Neural progenitor cell (in vitro differentiated cells): ENCODE measurements around the gene CCS. TPM values are rescaled to one million over a fixed set of nuclear protein-coding genes. Genes with fewer than 3 reads are reported as not detected.

Source experiments
- DNase-seq: peaks from one replicate; pipeline ENCODE4 v3.0.0-alpha.2; 2016; ENCODE audit warnings: low spot score
- H2AFZ ChIP-seq: fragments of 200-600 bp; sonication (generic); replicated peaks from 2 replicates; pipeline ENCODE4 v1.6.1; 2016; ENCODE audit warnings: antibody characterized with exemption
- H3F3A ChIP-seq: fragments of 200-600 bp; sonication (generic); 2 replicates; pipeline ENCODE4 v1.6.1; 2016; ENCODE audit warnings: antibody characterized with exemption, low read depth
- H3K27ac ChIP-seq: fragments of 200-600 bp; sonication (generic); 2 replicates; pipeline ENCODE4 v1.5.1; 2016; ENCODE audit warnings: mild to moderate bottlenecking
- H3K27me3 ChIP-seq: fragments of 200-600 bp; sonication (generic); 2 replicates; pipeline ENCODE4 v1.6.1; 2016; ENCODE audit warnings: mild to moderate bottlenecking, moderate library complexity
- H3K36me3 ChIP-seq: fragments of 200-600 bp; sonication (generic); 2 replicates; pipeline ENCODE4 v1.5.1; 2016
- H3K4me1 ChIP-seq: fragments of 200-600 bp; sonication (generic); 2 replicates; pipeline ENCODE4 v1.6.1; 2016; ENCODE audit warnings: mixed run types
- H3K4me2 ChIP-seq: fragments of 200-600 bp; sonication (generic); 2 replicates; pipeline ENCODE4 v1.6.1; 2016
- H3K4me3 ChIP-seq: fragments of 200-600 bp; sonication (generic); 2 replicates; pipeline ENCODE4 v1.5.1; 2016
- H3K79me2 ChIP-seq: fragments of 200-600 bp; sonication (generic); 2 replicates; pipeline ENCODE4 v1.6.1; 2016; ENCODE audit warnings: low read depth
- H3K9ac ChIP-seq: fragments of 200-600 bp; sonication (generic); 2 replicates; pipeline ENCODE4 v1.6.1; 2016
- H3K9me3 ChIP-seq: fragments of 200-600 bp; sonication (generic); 2 replicates; pipeline ENCODE4 v1.5.1; 2016; ENCODE audit warnings: low read depth
- H4K20me1 ChIP-seq: fragments of 200-600 bp; sonication (generic); 2 replicates; pipeline ENCODE4 v1.6.1; 2016; ENCODE audit warnings: low read depth
- H3K27ac Mint-ChIP-seq: 3 replicates; pipeline ENCODE4 v1.8.0; 2021; ENCODE audit warnings: mixed read lengths
- H3K27me3 Mint-ChIP-seq: 2 replicates; pipeline ENCODE4 v1.8.0; 2022; ENCODE audit warnings: low read depth, mild to moderate bottlenecking, inconsistent platforms, moderate library complexity, mixed read lengths; ENCODE audit not compliant: insufficient read depth
- H3K36me3 Mint-ChIP-seq: 3 replicates; pipeline ENCODE4 v1.8.0; 2021; ENCODE audit warnings: mixed read lengths
- H3K4me1 Mint-ChIP-seq: 3 replicates; pipeline ENCODE4 v1.8.0; 2021; ENCODE audit warnings: mixed read lengths
- H3K4me3 Mint-ChIP-seq: 3 replicates; pipeline ENCODE4 v1.8.0; 2021; ENCODE audit warnings: mild to moderate bottlenecking, moderate library complexity, mixed read lengths
- H3K9me3 Mint-ChIP-seq: 3 replicates; pipeline ENCODE4 v1.8.0; 2020; ENCODE audit warnings: mixed read lengths
- CTCF ChIP-seq: fragments of 200-600 bp; sonication (generic); IDR thresholded peaks from 2 replicates; pipeline ENCODE4 v1.5.1; 2017; ENCODE audit warnings: antibody characterized with exemption, mild to moderate bottlenecking
- EZH2 ChIP-seq: fragments of 200-600 bp; sonication (generic); IDR thresholded peaks from 2 replicates; pipeline ENCODE4 v1.6.1; 2017; ENCODE audit warnings: antibody characterized with exemption, mild to moderate bottlenecking, moderate library complexity
- EZH2phosphoT487 ChIP-seq: fragments of 200-600 bp; sonication (generic); IDR thresholded peaks from 2 replicates; pipeline ENCODE4 v1.6.1; 2017; ENCODE audit warnings: antibody characterized with exemption
- total RNA-seq: library from RNA; depleted of rRNA; stranded (reverse); fragments of >200 nt; gene quantifications from 2 replicates; pipeline ENCODE4 v1.2.3, GENCODE V29; 2015; ENCODE audit warnings: low replicate concordance

Gene CCS
- total RNA-seq, 1 donor from 2014 or later: 44.3 TPM

GRCh38 chr11:66607126-66607834 is 14.3 kb downstream of the CCS start:
- H3K27me3 Mint-ChIP-seq: no peaks in the 10 kb centered on the region
- Histone ChIP-seq H3K4me2 (no peak overlapping the region), H2AFZ (no peak overlapping the region), H3K9me3 (no peaks in the 10 kb centered on the region), H3K27me3 (no peaks in the 10 kb centered on the region), H3K4me3 (no peak overlapping the region), H3F3A (peaks cover 11% of the 10 kb centered on the region), H3K36me3 (no peaks in the 10 kb centered on the region), H3K79me2 (no peaks in the 10 kb centered on the region), H4K20me1 (no peaks in the 10 kb centered on the region), H3K27ac (no peak overlapping the region), H3K4me1 (no peaks in the 10 kb centered on the region), H3K9ac (no peak overlapping the region)
- TF ChIP-seq EZH2phosphoT487 (no peak), CTCF (no peak), EZH2 (no peak)
- H3K9me3 Mint-ChIP-seq: no peaks in the 10 kb centered on the region
- peaks cover 13% of the 10 kb centered on the region for H3K36me3 Mint-ChIP-seq
- H3K27ac Mint-ChIP-seq: no peak overlapping the region
- H3K4me3 Mint-ChIP-seq: no peak overlapping the region
- no peak for DNase-seq
- no peaks in the 10 kb centered on the region for H3K4me1 Mint-ChIP-seq

- no peak overlapping the region for H3K4me3 Mint-ChIP-seq
- H3K9ac ChIP-seq: no peak overlapping the region
- peaks cover 1% of the 10 kb centered on the region for H3K79me2 ChIP-seq
- H3K9me3 Mint-ChIP-seq: no peaks in the 10 kb centered on the region
- no peak overlapping the region for H3K27ac Mint-ChIP-seq
- H3K4me1 ChIP-seq: no peaks in the 10 kb centered on the region
- no peaks in the 10 kb centered on the region for H3K9me3 ChIP-seq
- H3F3A ChIP-seq: peaks cover 12% of the 10 kb centered on the region
- peaks cover 11% of the 10 kb centered on the region for H3K36me3 Mint-ChIP-seq
- no peaks in the 10 kb centered on the region for H3K27me3 ChIP-seq
- no peak overlapping the region for H3K4me2 ChIP-seq
- no peak overlapping the region for H3K27ac ChIP-seq
- no peak overlapping the region for H2AFZ ChIP-seq
- TF ChIP-seq CTCF: no peak
- TF ChIP-seq EZH2phosphoT487: no peak
- no peak for TF ChIP-seq EZH2
- H3K36me3 ChIP-seq: no peaks in the 10 kb centered on the region
- H3K4me3 ChIP-seq: no peak overlapping the region
- no peaks in the 10 kb centered on the region for H3K27me3 Mint-ChIP-seq
- no peak for DNase-seq
- no peaks in the 10 kb centered on the region for H4K20me1 ChIP-seq
- no peaks in the 10 kb centered on the region for H3K4me1 Mint-ChIP-seq
Observed at GRCh38 chr11:66609721-66610617, 17.0 kb downstream of the CCS start.

- H2AFZ ChIP-seq: no peak overlapping the region
- no peak overlapping the region for H3K4me3 Mint-ChIP-seq
- no peaks in the 10 kb centered on the region for H3K27me3 Mint-ChIP-seq
- H3K36me3 ChIP-seq: no peaks in the 10 kb centered on the region
- H3K9me3 ChIP-seq: no peaks in the 10 kb centered on the region
- no peak for TF ChIP-seq EZH2phosphoT487
- no peak for TF ChIP-seq CTCF
- no peak for TF ChIP-seq EZH2
- peaks cover 6% of the 10 kb centered on the region for H3K36me3 Mint-ChIP-seq
- peaks cover 19% of the 10 kb centered on the region for H3K79me2 ChIP-seq
- H3K9ac ChIP-seq: no peak overlapping the region
- H3K27me3 ChIP-seq: no peaks in the 10 kb centered on the region
- no peak overlapping the region for H3K4me3 ChIP-seq
- H3K27ac Mint-ChIP-seq: no peak overlapping the region
- DNase-seq: no peak
- no peak overlapping the region for H3K4me2 ChIP-seq
- no peaks in the 10 kb centered on the region for H3K9me3 Mint-ChIP-seq
- H3F3A ChIP-seq: peaks cover 30% of the 10 kb centered on the region
- no peaks in the 10 kb centered on the region for H3K4me1 ChIP-seq
- H3K27ac ChIP-seq: no peak overlapping the region
- H4K20me1 ChIP-seq: peaks cover 9% of the 10 kb centered on the region
- peaks cover 7% of the 10 kb centered on the region for H3K4me1 Mint-ChIP-seq
Observed at GRCh38 chr11:66612458-66612857, 19.5 kb downstream of the CCS start.
